GM12878 (cell line): ENCODE results near the gene GPR17. TPM values are rescaled to one million over a fixed set of nuclear protein-coding genes. Genes with fewer than 3 reads are reported as not detected.

Source experiments
- ATAC-seq: fragments of 200-7000 bp; cut with Tn5 transposase; 3 replicates; pipeline ENCODE4 v1.9.1; 2020; ENCODE audit warnings: mild to moderate bottlenecking, moderate library complexity
- BruUV-seq: library from RNA; stranded (reverse); fragments of 400-500 nt; replicated peaks from 2 replicates; lab custom pipeline; 2021; lab: Mats Ljungman, UMichigan
- CTCF ChIA-PET: fragments of 300-600 bp; sonication (Branson Sonifier 250); formaldehyde crosslinking; extraction: SDS; loops from one replicate; lab custom pipeline; 2021; ENCODE audit warnings: inconsistent platforms; lab: Yijun Ruan, JAX
- POLR2A ChIA-PET: fragments of 350-600 bp; formaldehyde crosslinking; extraction: SDS; loops from one replicate; lab custom pipeline; 2021; ENCODE audit warnings: inconsistent platforms; lab: Charles Lee
- RAD21 ChIA-PET: fragments of 300-600 bp; sonication (Branson Sonifier 250); formaldehyde crosslinking; loops from one replicate; lab custom pipeline; 2023; ENCODE audit warnings: antibody characterized with exemption; ENCODE audit not compliant: unreplicated experiment; lab: Charles Lee
- SMC1A ChIA-PET: fragments of 300-600 bp; sonication (Branson Sonifier 250); formaldehyde crosslinking; loops from one replicate; lab custom pipeline; 2023; ENCODE audit not compliant: unreplicated experiment, uncharacterized antibody; lab: Charles Lee
- DNase-seq: peaks from one replicate; pipeline ENCODE4 v3.0.0-alpha.2; 2011; ENCODE audit warnings: low read depth, low spot score
- FAIRE-seq: peaks from 3 replicates; lab custom pipeline; 2011; peaks lifted over from hg19 to GRCh38; lab: Jason Lieb, UNC
- H2AFZ ChIP-seq: 2 replicates; pipeline ENCODE4 v1.6.0; 2011; ENCODE audit warnings: low read depth, low read length, control low read depth; ENCODE audit not compliant: control insufficient read depth
- H3K27ac ChIP-seq: 2 replicates; pipeline ENCODE4 v1.5.1; 2011; ENCODE audit warnings: control low read depth; ENCODE audit not compliant: control insufficient read depth, insufficient read depth
- H3K27me3 ChIP-seq, 2 experiments: replicated peaks in 1 of 2; 2 replicates each; pipeline versions ENCODE4 v1.6.0 to v1.6.1; 2011; ENCODE audit warnings: low read length in 1 of 2; ENCODE audit not compliant: control insufficient read depth in 2 of 2, insufficient read depth in 2 of 2
- H3K36me3 ChIP-seq, 2 experiments: 2 replicates each; pipeline ENCODE4 v1.5.1; 2011; ENCODE audit warnings: low read length in 1 of 2; ENCODE audit not compliant: control insufficient read depth in 2 of 2, insufficient read depth in 2 of 2
- H3K4me1 ChIP-seq: 2 replicates; pipeline ENCODE4 v1.6.1; 2011; ENCODE audit warnings: mild to moderate bottlenecking, low read length, moderate library complexity, mixed read lengths; ENCODE audit not compliant: control insufficient read depth, insufficient read depth
- H3K4me2 ChIP-seq: 2 replicates; pipeline ENCODE4 v1.6.0; 2011; ENCODE audit warnings: control low read depth; ENCODE audit not compliant: control insufficient read depth, insufficient read depth
- H3K4me3 ChIP-seq: fragments of 200-600 bp; sonication (generic); 2 replicates; pipeline ENCODE4 v1.5.1; 2016
- H3K79me2 ChIP-seq: 2 replicates; pipeline ENCODE4 v1.6.0; 2011; ENCODE audit warnings: low read length; ENCODE audit not compliant: control insufficient read depth, insufficient read depth
- H3K9ac ChIP-seq: 2 replicates; pipeline ENCODE4 v1.8.0; 2011; ENCODE audit warnings: low read length, control low read depth, mixed read lengths; ENCODE audit not compliant: control insufficient read depth, insufficient read depth
- H3K9me3 ChIP-seq: replicated peaks from 3 replicates; pipeline ENCODE4 v1.5.1; 2011; ENCODE audit warnings: mild to moderate bottlenecking, low read length; ENCODE audit not compliant: control insufficient read depth, insufficient read depth
- H4K20me1 ChIP-seq: 2 replicates; pipeline ENCODE4 v1.6.0; 2011; ENCODE audit not compliant: control insufficient read depth, insufficient read depth
- EZH2 ChIP-seq: IDR thresholded peaks from 2 replicates; pipeline ENCODE4 v1.6.1; 2012; ENCODE audit warnings: low read depth, mild to moderate bottlenecking, control low read depth, inconsistent platforms, low read length, borderline replicate concordance; ENCODE audit not compliant: control insufficient read depth
- POLR2A ChIP-seq: IDR thresholded peaks from 2 replicates; pipeline ENCODE4 v1.6.1; 2011; ENCODE audit warnings: low read depth, mild to moderate bottlenecking, low read length
- WGBS: methylation state at CpG from one replicate; pipeline ENCODE4 v1.1.6; 2016; ENCODE audit warnings: low lambda C conversion rate; ENCODE audit not compliant: insufficient replicate concordance, insufficient coverage; ENCODE audit errors: missing lambda C conversion rate; 5-methylcytosine and 5-hydroxymethylcytosine counted together
- in situ Hi-C: fragments of 300-500 bp; cut with MboI; formaldehyde crosslinking; loops from 9 replicates; pipeline ENCODE4 v1.14.3; 2018; ENCODE audit warnings: mixed read lengths
- intact Hi-C: fragments of 100-400 bp; cut with micrococcal nuclease; formaldehyde crosslinking; loops from one replicate; pipeline ENCODE4 v1.14.2; 2022; ENCODE audit not compliant: unreplicated experiment
- polyA plus RNA-seq, 11 experiments: library from polyadenylated mRNA; depleted of rRNA in 4 of 11; unstranded in 6 of 11; stranded (reverse) in 5 of 11; fragments of >200 nt; fragmentation: Nextera tagmentation in 4 of 11; fragmentation: Illumina TruSeq in 1 of 11; extraction: Ambion mirVana in 4 of 11; extraction: Trizol in 1 of 11; gene quantifications; 1 replicate in 1 of 11; 2 replicates in 10 of 11; pipeline versions ENCODE4 v1.2.1 to v1.2.3, GENCODE V29; 2011 to 2016; ENCODE audit warnings: inconsistent platforms in 2 of 11, missing spikeins in 2 of 11, low read depth in 1 of 11
- total RNA-seq, 4 experiments: library from RNA; depleted of rRNA in 3 of 4; stranded (reverse); fragments of >200 nt in 3 of 4; fragmentation: Illumina TruSeq in 1 of 4; extraction: Trizol in 1 of 4; gene quantifications; 2 replicates each; pipeline versions ENCODE4 v1.2.1 to v1.2.3, GENCODE V29; 2013 to 2021
- TF ChIP-seq, protein P1 (sequence below): fragments of 450-650 bp; IDR thresholded peaks from 2 replicates; pipeline ENCODE4 v1.6.1; 2016; ENCODE audit warnings: mild to moderate bottlenecking
- TF ChIP-seq, protein P2 (sequence below): fragments of 450-650 bp; IDR thresholded peaks from 2 replicates; pipeline ENCODE4 v1.6.1; 2017; ENCODE audit warnings: low read depth, mild to moderate bottlenecking, moderate library complexity

GPR17 gene
- total and polyA plus RNA-seq, 10 of the 15 experiments (the other 5 are each of a cell fraction or from before 2014, with no cell fraction given) = not detected

DNA sequence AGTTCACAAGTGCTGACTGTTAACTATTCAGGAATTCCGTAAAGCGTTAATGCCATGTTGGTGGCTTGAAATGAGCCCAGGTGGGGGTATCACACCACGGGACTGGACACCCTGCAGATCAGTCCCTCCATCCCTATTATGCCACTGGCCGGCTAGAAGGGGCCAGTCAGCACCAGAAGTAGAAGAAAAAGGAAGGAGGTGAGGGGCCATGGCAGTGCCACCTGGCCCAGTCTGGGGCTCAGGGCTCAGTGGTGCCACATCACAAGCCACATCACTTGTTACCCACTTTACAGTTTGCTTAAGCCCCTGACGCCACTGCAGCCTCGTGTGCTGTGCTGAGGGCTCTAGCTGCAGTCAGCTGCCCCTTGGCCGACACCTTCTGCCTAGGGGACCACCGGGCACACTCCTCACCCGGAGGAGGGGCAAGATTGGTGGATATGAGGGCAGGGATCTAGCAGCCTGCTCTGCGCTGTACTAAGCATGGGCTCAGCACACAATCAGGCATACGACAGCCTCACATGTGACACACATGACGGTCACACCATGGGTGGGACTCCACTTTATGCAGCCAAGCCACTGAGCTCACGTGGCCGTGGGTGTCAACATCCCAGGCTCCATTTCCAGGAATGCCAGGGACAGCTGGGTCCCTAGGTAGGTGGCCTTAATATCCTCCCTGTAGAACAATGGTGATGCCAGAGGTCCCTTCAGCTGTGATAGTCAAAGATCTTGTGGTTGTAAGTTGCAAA lies 25.8 kb downstream of the GPR17 start:
- FAIRE-seq (no peak), DNase-seq (no peak)
- intact Hi-C loops = no loop called here
- H3K27ac ChIP-seq = no peak overlapping the region
- BruUV-seq = no TSS peak
- H2AFZ ChIP-seq = no peak overlapping the region
- H3K9me3 ChIP-seq = no peaks in the 10 kb centered on the region
- H3K4me2 ChIP-seq = no peak overlapping the region
- no peaks in the 10 kb centered on the region for H3K79me2 ChIP-seq
- TF ChIP-seq, protein P1, sequence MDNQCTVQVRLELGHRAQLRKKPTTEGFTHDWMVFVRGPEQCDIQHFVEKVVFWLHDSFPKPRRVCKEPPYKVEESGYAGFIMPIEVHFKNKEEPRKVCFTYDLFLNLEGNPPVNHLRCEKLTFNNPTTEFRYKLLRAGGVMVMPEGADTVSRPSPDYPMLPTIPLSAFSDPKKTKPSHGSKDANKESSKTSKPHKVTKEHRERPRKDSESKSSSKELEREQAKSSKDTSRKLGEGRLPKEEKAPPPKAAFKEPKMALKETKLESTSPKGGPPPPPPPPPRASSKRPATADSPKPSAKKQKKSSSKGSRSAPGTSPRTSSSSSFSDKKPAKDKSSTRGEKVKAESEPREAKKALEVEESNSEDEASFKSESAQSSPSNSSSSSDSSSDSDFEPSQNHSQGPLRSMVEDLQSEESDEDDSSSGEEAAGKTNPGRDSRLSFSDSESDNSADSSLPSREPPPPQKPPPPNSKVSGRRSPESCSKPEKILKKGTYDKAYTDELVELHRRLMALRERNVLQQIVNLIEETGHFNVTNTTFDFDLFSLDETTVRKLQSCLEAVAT = no peak
- TF ChIP-seq, protein P2, sequence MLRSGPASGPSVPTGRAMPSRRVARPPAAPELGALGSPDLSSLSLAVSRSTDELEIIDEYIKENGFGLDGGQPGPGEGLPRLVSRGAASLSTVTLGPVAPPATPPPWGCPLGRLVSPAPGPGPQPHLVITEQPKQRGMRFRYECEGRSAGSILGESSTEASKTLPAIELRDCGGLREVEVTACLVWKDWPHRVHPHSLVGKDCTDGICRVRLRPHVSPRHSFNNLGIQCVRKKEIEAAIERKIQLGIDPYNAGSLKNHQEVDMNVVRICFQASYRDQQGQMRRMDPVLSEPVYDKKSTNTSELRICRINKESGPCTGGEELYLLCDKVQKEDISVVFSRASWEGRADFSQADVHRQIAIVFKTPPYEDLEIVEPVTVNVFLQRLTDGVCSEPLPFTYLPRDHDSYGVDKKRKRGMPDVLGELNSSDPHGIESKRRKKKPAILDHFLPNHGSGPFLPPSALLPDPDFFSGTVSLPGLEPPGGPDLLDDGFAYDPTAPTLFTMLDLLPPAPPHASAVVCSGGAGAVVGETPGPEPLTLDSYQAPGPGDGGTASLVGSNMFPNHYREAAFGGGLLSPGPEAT = no peak
- TF ChIP-seq POLR2A (no peak), EZH2 (no peak)
- TF ChIP-seq, all 136 proteins: peak for 0
- POLR2A ChIA-PET = no interaction called here
- H4K20me1 ChIP-seq = no peaks in the 10 kb centered on the region
- 38% methylated on average over 14 of the region's 14 CpGs for WGBS
- RAD21 ChIA-PET = interaction anchor here (0.7 kb wide), 1 partner anchor 41 kb away, joined by 3 read pairs; no protein-coding TSS in a partner anchor
- ATAC-seq = no peak
- H3K4me3 ChIP-seq = no peak overlapping the region
- CTCF ChIA-PET = no interaction called here
- in situ Hi-C loops = no loop called here
- peaks cover 6 to 15% of the 10 kb centered on the region in 2 experiments for H3K27me3 ChIP-seq
- H3K4me1 ChIP-seq = no peaks in the 10 kb centered on the region
- H3K36me3 ChIP-seq = no peaks in the 10 kb centered on the region
- SMC1A ChIA-PET = no interaction called here
- H3K9ac ChIP-seq = no peak overlapping the region
